IPS-11a (cell line): ENCODE results near the gene TRERF1.

Source experiments
- H3K4me3 ChIP-seq: one replicate; pipeline ENCODE4 v1.5.1; 2013; ENCODE audit warnings: low read depth, low read length, control low read depth

TRERF1 gene

DNA sequence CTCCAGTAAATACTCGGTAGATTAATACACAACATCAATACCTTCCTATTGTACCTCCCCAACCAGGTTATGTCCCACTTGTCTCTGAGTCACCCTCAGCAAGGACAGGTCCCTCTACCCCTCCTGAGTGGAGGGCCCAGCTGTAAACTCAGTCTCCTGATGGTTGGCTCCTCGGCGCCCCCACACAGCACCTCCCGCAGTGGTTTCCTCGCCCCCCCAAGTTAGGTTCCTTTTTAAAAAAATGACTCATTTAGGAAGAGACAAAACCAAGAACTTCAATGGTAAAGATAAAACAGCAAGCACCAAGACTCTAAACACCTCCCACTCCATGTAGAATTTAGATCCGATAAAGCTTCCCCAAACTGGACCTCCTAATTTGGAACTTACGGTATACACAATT lies 83.5 kb downstream of the TRERF1 start:
- no peak overlapping the region for H3K4me3 ChIP-seq

GRCh38 chr6:42367353-42368011 lies 84.2 kb downstream of the TRERF1 start:
- H3K4me3 ChIP-seq = no peak overlapping the region

- H3K4me3 ChIP-seq = no peak overlapping the region
These were observed 84.8 kb downstream of the TRERF1 start for GRCh38 chr6:42366999-42367352.

DNA sequence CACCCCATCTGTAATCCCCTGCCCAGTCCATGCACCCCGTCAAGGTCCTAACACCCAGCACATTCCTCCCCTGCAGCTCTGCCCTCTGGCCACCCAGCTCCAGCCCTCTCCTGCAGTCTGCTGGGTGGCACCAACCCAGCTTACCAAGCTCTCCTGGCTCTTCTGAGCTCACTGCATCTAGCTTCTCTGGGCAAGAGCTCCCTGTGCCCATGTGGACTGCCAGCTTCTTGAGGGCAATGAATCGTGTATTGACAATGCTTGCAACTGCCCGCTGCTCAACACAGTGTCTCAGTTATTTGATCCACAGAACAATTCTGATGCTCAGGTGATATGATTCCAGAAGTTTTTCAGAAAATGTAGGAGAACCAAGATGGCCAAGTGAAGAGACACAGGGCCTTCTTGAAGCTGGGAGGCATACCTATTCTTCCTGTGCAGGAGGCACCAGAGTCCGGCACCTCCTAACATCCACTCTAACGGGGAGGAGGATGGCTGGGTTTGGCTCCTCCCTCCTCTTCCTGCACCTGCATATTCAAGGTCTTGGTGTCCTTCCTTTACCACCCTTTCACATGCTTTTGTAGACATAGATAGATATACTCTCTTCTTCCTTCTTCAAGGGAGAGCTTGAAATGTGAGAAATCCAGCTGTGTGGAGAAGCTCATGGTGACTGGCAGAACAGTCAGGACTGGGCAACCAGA lies 85.6 kb downstream of the TRERF1 start:
- H3K4me3 ChIP-seq = no peak overlapping the region

GRCh38 chr6:42365021-42365420 lies 86.7 kb downstream of the TRERF1 start:
- no peak overlapping the region for H3K4me3 ChIP-seq

- H3K4me3 ChIP-seq = no peak overlapping the region
These were observed 87.5 kb downstream of the TRERF1 start for GRCh38 chr6:42363926-42364849.

- H3K4me3 ChIP-seq = no peak overlapping the region
These were observed 90.7 kb downstream of the TRERF1 start for GRCh38 chr6:42361036-42361435.

DNA sequence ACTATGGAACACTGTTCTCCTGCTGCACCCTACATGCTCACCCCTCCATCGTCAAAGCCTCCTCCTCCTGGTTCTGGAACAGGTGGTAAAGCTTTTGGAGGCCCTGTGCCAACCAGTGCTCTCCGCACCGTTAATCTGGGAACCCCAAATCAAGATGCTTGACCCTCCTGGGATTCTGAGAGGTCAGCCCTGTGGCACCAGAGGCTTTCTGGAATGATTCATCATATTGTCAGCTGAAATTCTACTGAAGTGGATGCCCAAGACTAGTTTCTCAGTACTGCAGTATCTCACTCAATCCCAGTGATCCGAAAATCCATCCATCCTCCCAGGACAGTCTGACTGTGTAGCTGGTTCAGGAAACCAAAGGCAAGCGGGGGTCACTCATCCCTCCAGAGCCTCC lies 92.7 kb downstream of the TRERF1 start:
- H3K4me3 ChIP-seq = no peak overlapping the region

DNA sequence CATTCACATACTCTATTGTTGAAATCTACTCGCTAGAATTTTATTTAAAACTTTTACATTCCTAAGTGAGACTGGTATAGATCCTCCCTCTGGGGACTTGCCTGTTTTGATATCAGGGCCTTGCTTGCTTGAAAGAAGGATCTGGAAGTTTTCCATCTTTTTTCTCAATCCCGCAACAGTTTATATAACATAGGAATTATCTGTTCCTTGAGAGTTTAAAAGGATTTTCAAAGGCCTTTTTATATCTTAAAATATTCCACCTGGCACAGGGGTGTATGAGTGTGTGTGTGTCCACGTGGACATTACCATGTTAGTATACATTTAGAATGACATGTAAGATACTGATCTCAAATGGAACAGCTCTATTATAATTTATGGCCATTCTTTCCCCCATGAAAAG lies 96.3 kb downstream of the TRERF1 start:
- H3K4me3 ChIP-seq = no peak overlapping the region

- no peak overlapping the region for H3K4me3 ChIP-seq
These were observed 97.0 kb downstream of the TRERF1 start for GRCh38 chr6:42354702-42355101.

DNA sequence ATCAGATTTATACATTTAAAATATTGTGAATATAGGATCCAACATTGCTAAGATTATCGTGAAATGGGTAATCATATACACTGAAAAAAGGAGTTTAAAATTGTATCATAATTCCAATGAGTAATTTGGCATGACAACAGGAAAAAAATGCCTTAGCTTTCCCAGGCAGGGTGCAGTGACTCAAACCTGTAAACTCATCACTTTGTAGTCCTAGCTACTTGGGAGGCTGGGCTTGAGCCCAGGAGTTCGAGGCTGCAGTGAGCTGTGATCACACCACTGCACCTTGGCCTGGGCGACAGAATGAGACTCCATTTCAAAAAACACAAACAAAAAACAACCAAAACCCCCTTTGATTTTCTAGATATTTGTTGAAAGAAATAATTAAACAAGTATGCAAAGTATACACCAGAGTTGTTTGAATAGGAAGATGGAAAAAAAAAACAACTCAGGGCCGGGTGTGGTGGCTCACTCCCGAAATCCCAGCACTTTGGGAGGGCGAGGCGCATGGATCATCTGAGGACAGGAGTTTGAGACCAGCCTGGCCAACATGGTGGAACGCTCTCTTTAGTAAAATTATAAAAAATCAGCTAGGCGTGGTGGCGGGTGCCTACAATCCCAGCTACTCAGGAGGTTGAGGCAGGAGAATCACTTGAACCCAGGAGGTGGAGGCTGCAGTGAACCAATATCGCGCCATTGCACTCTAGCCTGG lies 98.7 kb downstream of the TRERF1 start:
- H3K4me3 ChIP-seq = no peak overlapping the region

DNA sequence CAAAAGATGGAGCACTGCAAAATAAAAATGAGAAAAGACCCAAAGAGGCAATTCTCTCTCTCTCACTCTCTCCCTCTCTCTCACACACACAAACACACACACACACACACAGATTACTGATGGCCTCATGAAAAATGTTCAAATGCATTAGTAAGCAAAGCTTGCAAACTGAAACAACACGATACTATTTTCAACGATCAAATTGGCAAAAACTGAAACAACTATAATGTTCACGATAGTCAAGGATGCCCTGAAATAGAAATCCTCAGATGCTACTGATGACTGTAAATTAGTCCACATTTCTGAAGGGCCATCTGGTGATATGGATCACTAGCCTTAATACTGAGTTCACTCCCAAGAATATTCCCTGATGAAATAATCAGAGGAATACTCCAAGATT lies 100.8 kb downstream of the TRERF1 start:
- no peak overlapping the region for H3K4me3 ChIP-seq

GRCh38 chr6:42349753-42350511 lies 101.8 kb downstream of the TRERF1 start:
- no peak overlapping the region for H3K4me3 ChIP-seq

- no peak overlapping the region for H3K4me3 ChIP-seq
These were observed 104.3 kb downstream of the TRERF1 start for GRCh38 chr6:42347456-42347855.

DNA sequence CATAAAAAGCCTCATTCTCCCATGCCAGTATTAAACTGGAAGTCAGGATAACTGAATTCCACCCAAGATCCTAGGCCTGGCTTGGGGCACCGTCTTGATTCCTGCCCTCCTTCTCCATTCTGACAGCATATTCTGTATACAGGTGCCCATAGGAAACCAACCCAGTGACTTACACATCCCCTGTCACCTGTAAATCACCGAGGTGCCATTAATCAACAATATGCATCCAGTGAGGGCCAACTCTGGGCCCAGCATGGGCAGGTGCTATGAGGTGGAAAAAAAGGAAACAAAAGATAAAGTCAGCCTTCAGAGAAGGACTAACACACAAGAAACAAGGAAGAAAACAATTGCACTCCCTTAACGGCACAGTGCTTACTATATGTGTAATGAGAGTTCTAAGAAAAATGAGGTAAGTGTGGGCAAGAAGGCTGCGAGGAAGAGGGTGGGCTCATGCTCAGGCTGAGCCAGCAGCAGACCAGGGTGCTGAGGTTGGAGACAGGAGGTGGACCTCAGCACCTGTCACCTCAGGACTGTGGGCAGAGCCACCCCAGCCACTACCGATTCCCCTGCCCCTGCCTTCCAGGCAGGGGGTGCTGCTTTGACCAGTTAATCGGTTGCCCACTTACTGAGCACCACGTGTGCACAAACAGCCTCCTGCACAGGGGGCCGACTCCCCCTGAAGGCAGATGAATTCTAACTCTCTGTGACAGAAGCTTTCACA lies 105.9 kb downstream of the TRERF1 start:
- no peak overlapping the region for H3K4me3 ChIP-seq

- no peak overlapping the region for H3K4me3 ChIP-seq
These were observed 107.0 kb downstream of the TRERF1 start for GRCh38 chr6:42344756-42345155.

DNA sequence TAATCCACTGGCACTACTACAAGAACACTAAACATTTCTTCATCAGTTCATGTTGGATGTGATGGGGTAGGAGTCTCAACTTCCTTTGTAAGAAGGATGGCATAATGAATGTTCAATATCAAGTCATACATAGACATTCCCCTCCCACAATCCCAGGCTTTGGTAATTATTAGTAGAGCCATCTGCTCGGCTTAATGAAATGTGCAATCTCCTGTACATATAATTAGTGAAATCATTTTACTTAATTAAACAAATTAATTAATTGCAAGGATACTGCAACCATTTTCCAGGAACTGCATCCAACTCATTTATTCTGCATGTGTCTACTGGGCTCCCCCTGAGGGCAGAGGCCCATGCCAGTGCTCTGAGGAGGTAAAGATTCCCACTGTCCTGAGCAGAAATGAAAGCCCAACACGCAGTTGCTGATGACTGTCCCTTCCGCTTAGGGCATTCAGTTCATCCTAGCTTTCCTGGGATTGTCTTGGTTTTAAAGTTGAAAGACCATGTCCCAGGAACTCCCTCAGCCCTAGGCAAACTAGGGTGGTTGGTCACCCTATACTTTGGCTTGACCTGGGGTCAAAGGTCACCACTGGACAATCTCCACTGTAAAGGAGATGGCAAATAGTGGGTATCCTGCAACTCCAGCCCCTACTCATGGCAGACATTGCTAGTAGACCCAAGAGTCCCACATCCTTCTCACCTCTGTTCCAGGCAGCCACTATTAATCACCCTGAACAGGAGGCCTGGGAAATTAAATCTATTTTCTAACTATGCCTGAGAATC lies 109.8 kb downstream of the TRERF1 start:
- H3K4me3 ChIP-seq = no peak overlapping the region

DNA sequence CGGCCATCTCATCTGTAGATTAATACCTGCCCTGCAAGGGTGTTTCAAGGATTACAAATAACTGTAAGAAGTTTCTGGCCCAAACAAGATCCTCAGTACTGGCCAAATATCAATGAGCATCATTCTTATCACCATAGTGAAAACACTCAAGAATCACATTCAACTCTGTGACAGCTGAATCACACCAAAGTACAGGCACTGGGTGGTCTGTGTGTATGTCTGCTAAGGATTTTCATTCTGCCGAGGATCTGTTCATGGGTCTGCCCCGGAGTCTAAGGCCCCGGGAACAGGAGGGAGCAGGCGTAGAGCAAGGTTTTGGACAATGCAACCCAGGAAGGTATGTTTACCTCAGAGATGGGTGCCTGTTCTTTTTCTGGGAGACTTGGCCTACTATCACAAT lies 110.5 kb downstream of the TRERF1 start:
- H3K4me3 ChIP-seq = no peak overlapping the region

DNA sequence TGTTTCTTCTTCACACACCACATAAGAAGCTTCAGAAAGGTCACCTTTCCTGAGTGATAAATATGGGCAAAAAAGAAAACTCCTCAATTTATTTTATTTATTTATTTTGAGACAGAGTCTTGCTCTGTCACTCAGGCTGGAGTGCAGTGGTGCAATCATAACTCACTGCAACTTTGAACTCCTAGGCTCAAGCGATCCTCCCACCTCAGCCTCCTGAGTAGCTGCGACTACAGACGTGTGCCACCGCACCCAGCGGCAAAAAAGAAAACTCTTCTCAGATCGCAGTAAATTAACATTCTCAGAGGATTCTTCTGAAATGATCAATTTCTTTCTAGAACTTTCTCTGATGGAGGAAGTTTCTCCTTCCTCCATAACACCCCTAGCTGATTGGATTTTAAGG lies 111.2 kb downstream of the TRERF1 start:
- H3K4me3 ChIP-seq = no peak overlapping the region
